SJSA1 (cell line): Measurements from ENCODE around the gene BBS10. TPM values are rescaled to one million over a fixed set of nuclear protein-coding genes. Genes with fewer than 3 reads are reported as not detected.
"Not testable (repeated sequence)": the region's sequence is repeated elsewhere in the genome, so short reads cannot be mapped to it uniquely, and the experiment has no call there.

ENCODE experiments used
- DNase-seq, 2 experiments: peaks; one replicate each; pipeline ENCODE4 v3.0.0-alpha.2; 2015 to 2020; ENCODE audit warnings: low spot score in 2 of 2, low read depth in 1 of 2
- H3K27ac ChIP-seq: fragments of 250-450 bp; sonication (Bioruptor Pico); 2 replicates; pipeline ENCODE4 v1.5.1; 2020; ENCODE audit warnings: mild to moderate bottlenecking, moderate library complexity
- H3K27me3 ChIP-seq: fragments of 250-450 bp; sonication (Bioruptor Pico); replicated peaks from 2 replicates; pipeline ENCODE4 v1.5.1; 2020; ENCODE audit warnings: mild to moderate bottlenecking, moderate library complexity
- H3K36me3 ChIP-seq: fragments of 250-450 bp; sonication (Bioruptor Pico); 2 replicates; pipeline ENCODE4 v1.5.1; 2020; ENCODE audit warnings: mild to moderate bottlenecking
- H3K4me1 ChIP-seq: fragments of 250-450 bp; sonication (Bioruptor Pico); replicated peaks from 2 replicates; pipeline ENCODE4 v1.6.1; 2021; ENCODE audit warnings: mild to moderate bottlenecking
- H3K4me3 ChIP-seq: fragments of 250-450 bp; sonication (Bioruptor Pico); 2 replicates; pipeline ENCODE4 v1.5.1; 2020; ENCODE audit warnings: mild to moderate bottlenecking
- H3K9me3 ChIP-seq: fragments of 250-450 bp; sonication (Bioruptor Pico); replicated peaks from 2 replicates; pipeline ENCODE4 v1.5.1; 2020; ENCODE audit warnings: mild to moderate bottlenecking
- total RNA-seq: library from RNA; depleted of rRNA; stranded (reverse); fragments of >200 nt; shearing (Covaris generic); gene quantifications from 2 replicates; pipeline ENCODE4 v1.2.3, GENCODE V29; 2014; rRNA removed

BBS10 gene
- total RNA-seq: 9.7 and 17.3 TPM in 2 replicates

DNA sequence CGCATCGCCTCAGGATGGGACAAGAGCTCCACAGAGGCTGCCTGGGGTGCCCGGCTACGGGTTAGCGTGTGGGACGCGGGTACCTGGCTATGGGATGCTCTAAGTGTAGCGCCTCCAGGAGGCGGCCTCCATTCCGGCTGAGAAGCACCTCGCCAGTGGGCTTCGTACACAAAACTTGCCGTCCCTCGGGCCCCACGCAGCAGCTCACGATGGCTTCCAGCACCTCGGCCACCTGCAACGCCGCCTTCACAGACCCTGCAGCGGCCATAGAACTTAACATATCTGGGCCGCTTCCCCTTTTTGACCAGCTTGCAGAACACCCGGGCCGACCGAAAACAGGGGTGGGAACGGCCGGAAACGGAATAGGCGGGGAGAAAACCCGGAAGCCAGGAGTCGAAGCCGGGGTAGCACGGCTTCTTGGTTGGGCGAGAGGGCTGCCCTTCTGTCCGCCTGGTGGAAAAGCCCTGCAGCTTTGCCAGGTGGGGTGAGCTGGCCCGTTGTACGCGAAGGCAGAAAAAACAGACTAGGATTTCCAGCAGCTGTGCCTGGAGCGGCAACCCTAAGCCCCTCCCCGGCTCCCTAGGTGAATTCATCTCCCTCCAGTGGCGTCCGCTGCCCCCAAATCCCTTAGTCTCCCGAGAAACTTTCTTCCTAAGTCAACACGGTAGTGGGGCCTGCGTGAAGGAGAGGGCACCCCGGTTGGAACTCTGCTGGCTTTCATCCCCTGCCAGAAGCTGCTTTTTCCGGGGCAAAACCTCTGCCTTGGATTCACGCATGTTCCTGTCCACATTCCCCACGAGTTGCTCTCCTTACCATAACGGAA is at the start of gene BBS10:
TSS of gene BBS10 (minus strand) at position 337 of the 823 bp plus-strand sequence. CDS start at position 280, 57 bp downstream.
- Histone ChIP-seq H3K27ac (peak within 1 kb of the TSS; percentile 33), H3K4me1 (peaks cover 26% of the 10 kb centered on the region), H3K9me3 (no peaks in the 10 kb centered on the region), H3K36me3 (0 out of 2 replicates have a peak, but pooled peaks cover 5% of the 10 kb centered on the region), H3K4me3 (peak within 1 kb of the TSS; percentile 62), H3K27me3 (no peaks in the 10 kb centered on the region)
- peak; percentile 90 to 92 for DNase-seq

DNA sequence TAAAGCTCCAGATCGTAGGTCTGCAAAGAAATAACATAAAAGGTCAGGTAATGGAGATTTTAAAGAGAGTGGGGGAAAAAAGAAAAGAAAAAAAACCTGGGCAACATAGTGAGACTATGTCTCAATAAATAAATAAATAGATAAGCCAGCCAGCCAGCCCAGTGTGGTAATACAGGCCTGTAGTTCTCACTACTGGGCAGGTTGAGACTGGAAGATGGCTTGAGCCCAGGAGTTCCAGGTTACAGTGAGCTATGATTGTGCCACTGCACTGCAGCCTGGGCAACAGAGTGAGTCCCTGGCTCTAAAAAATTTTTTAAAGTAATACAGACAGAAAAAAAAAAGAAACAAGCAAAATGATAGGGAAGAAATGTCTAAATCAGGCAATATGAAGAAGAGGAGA is 43.2 kb upstream of the BBS10 start:
- Histone ChIP-seq H3K27me3 (no peaks in the 10 kb centered on the region), H3K9me3 (no peaks in the 10 kb centered on the region), H3K27ac (no peak overlapping the region), H3K4me1 (no peaks in the 10 kb centered on the region), H3K4me3 (no peak overlapping the region), H3K36me3 (peaks cover 8% of the 10 kb centered on the region; the same call in 1 of the 2 replicates)
- DNase-seq: no peak

DNA sequence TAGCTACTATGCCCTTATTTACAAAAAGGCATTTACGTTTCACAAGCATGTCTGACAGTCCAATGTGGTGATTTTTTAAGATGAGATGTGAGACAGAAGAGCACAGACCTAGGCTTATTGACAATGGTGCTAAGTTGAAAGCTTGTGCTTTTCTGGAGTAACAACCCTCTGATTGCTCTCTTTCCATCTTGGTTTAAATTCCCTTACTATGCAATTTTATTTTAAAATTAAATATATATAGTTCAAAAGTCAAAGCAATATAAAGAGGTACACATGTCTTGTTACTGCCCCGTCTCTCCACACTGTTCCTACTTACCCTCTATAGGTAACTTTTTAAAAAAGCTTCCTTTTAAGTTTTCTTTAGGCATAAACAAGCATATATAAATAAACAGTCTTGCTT is 39.4 kb upstream of the BBS10 start:
- Histone ChIP-seq H3K4me1 (no peaks in the 10 kb centered on the region), H3K4me3 (no peak overlapping the region), H3K27ac (no peak overlapping the region), H3K36me3 (peaks cover 11% of the 10 kb centered on the region; the same call in 1 of the 2 replicates), H3K27me3 (no peaks in the 10 kb centered on the region), H3K9me3 (no peaks in the 10 kb centered on the region)
- no peak for DNase-seq

DNA sequence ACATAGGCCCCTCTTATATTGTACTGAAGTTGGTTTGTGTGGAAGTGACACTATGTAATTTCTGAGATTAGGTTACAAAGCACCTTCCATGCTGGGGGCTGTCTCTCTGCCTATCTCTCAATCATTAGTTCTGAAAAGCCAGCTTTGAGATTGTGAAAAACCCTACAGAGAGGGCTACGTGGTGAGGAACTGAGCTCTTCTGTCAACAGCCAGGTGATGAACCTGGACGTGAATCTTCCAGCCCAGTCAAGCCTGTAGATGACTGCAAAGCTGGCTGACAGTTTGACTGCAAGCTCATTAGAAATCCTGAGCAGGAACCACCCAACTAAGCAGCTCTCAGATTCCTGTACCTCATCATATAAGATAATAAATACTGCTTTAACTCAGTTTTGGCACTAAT is 36.3 kb upstream of the BBS10 start:
- DNase-seq: no peak
- Histone ChIP-seq H3K4me1 (no peaks in the 10 kb centered on the region), H3K4me3 (no peak overlapping the region), H3K27ac (no peak overlapping the region), H3K36me3 (peaks cover 9% of the 10 kb centered on the region; the same call in 1 of the 2 replicates), H3K9me3 (no peaks in the 10 kb centered on the region), H3K27me3 (no peaks in the 10 kb centered on the region)

DNA sequence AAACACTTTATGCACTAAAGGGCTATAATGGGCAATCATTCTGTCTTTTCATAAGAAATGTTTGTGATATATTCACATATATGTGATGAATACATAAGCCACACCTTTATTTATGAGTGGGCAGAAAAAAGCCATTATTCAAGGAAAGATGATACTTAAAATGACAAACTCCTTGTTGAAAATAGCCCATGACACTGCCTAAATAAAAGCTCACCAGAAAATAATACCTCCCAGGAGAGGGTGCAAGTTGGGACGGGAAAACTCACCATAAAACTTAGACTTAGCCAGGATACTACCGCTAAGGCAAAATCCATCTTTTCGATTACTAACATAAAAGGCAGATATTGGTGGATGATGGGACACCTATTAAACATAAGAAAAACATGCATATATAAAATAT is 35.8 kb upstream of the BBS10 start:
- no peaks in the 10 kb centered on the region for H3K9me3 ChIP-seq
- H3K4me1 ChIP-seq: no peaks in the 10 kb centered on the region
- DNase-seq: no peak
- no peak overlapping the region for H3K27ac ChIP-seq
- 0 out of 2 replicates have a peak, but pooled peaks cover 3% of the 10 kb centered on the region for H3K36me3 ChIP-seq
- H3K27me3 ChIP-seq: no peaks in the 10 kb centered on the region
- no peak overlapping the region for H3K4me3 ChIP-seq

DNA sequence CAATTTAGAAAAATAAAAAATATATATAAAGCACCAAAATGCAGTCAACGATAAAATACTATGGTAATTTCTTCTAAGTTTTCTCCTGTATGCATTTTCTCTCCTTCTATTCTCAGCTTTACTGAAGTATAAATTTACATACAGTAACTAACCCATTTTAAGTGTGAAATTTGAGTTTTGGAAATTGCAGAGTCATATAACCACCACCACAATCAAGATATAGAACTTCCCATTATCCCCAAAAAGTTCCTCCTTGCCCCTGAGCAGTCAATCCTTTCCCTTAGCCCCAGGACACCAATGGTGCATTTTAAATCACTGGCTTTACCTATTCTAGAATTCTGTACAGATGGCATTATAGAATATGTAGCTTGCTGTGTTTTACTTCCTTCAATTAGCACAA is 31.0 kb upstream of the BBS10 start:
- Histone ChIP-seq H3K4me1 (no peaks in the 10 kb centered on the region), H3K4me3 (no peak overlapping the region), H3K27ac (no peak overlapping the region), H3K27me3 (no peaks in the 10 kb centered on the region), H3K36me3 (peaks cover 23% of the 10 kb centered on the region), H3K9me3 (no peaks in the 10 kb centered on the region)
- DNase-seq: no peak

DNA sequence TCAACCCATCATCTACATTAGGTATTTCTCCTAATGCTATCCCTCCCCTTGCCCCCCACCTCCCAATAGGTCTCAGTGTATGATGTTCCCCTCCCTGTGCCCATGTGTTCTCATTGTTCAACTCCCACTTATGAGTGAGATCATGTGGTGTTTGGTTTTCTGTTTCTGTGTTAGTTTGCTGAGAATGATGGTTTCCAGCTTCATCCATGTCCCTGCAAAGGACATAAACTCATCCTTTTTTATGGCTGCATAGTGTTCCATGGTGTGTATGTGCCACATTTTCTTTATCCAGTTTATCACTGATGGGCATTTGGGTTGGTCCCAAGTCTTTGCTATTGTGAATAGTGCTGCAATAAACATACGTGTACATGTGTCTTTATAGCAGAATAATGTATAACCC is 28.7 kb upstream of the BBS10 start:
- not testable (repeated sequence) for H3K27me3 ChIP-seq, DNase-seq, H3K4me1 ChIP-seq, H3K27ac ChIP-seq, H3K4me3 ChIP-seq, H3K9me3 ChIP-seq
- peaks cover 21% of the 10 kb centered on the region for H3K36me3 ChIP-seq

DNA sequence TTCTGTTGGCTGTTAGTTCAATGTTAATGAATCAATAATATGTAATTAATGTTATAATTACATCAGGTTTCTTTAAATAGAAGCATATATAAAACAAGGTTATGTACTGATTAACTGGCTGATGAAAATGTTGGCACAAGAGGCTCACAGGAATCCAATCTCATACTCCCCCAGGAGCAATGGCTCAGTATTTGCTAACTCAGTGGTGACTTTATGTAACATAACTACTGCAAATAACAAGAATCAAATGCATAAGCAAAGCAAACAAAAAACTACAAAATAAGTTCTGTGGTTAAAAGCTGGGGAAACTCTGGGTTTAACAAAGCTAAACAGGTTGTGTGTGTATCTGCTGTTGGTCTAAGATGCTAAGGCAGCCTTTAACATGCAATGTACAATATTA is 27.7 kb upstream of the BBS10 start:
- Histone ChIP-seq H3K36me3 (peaks cover 21% of the 10 kb centered on the region), H3K27me3 (no peaks in the 10 kb centered on the region), H3K27ac (no peak overlapping the region), H3K9me3 (no peaks in the 10 kb centered on the region), H3K4me1 (no peaks in the 10 kb centered on the region), H3K4me3 (no peak overlapping the region)
- DNase-seq: no peak

DNA sequence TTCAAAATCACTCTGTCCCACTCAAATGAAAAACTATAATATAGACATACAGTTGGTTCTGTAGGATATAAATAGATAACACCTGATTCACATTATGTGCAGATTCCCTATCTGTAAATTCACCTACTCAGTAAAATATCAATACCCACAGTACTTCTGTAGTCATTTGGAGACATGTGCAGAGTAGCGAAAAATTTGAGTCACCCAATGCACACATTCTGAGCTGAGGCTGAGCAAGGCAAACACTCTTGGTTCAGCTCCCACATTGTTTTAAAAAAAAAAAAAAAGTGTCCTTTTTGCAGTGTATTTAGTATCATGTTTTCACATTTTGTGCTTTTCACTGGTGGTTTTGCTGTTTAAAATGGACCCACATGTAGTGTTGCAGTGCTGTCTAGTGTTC is 27.3 kb upstream of the BBS10 start:
- Histone ChIP-seq H3K4me1 (no peaks in the 10 kb centered on the region), H3K27ac (no peak overlapping the region), H3K4me3 (no peak overlapping the region), H3K27me3 (no peaks in the 10 kb centered on the region), H3K36me3 (peaks cover 21% of the 10 kb centered on the region), H3K9me3 (no peaks in the 10 kb centered on the region)
- DNase-seq: no peak

DNA sequence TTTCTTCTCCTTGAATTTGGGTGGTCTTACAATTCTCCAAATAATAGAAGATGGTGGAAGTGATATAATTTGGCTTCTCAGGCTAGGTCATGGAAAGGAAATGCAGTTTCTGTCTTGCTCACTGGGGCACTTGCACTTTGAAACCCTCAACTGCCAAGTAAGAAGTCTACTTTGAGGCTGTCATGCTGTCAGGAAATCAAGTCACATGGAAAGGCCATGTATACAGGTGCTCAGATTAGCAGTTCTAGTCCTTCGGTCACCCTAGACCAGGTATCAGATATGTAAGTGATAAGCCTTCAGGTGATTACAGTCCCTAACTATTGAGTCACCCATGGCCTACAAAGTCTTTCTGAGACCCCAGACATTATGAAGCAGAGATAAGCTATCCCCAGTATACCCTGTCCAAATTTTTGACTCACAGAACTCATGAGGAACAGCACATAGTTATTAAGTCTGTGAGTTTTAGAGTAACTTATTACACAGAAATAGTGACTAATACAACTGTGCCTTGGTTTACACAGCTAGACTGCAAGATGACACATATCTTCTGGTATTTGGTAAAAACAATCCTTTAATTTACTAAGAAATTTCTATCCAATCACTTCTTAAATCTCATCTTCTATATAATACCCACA is 26.3 kb upstream of the BBS10 start:
- no peaks in the 10 kb centered on the region for H3K9me3 ChIP-seq
- DNase-seq: no peak
- no peak overlapping the region for H3K4me3 ChIP-seq
- H3K27me3 ChIP-seq: no peaks in the 10 kb centered on the region
- no peaks in the 10 kb centered on the region for H3K4me1 ChIP-seq
- no peak overlapping the region for H3K27ac ChIP-seq
- peaks cover 26% of the 10 kb centered on the region for H3K36me3 ChIP-seq

DNA sequence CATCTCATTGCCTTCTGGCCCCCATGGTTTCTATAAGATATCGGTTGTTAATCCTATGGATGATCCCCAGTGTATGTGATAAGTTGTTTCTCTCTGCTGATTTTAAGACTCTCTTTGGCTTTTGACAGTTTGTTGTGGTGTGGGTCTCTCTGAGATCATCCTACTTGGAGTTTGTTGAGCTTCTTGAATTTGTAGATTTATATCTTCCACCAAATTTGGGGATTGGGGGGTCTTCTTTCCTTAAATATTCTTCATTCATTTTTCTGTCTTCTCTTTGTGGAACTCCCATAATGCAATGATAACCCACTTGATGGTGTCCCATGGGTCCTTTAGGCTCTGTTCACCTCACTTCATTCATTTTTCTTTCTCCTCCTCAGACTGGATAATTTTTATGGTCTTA is 20.0 kb upstream of the BBS10 start:
- no peaks in the 10 kb centered on the region for H3K9me3 ChIP-seq
- no peaks in the 10 kb centered on the region for H3K27me3 ChIP-seq
- no peak overlapping the region for H3K27ac ChIP-seq
- no peak overlapping the region for H3K4me3 ChIP-seq
- H3K36me3 ChIP-seq: peaks cover 43% of the 10 kb centered on the region
- DNase-seq: no peak
- no peaks in the 10 kb centered on the region for H3K4me1 ChIP-seq

DNA sequence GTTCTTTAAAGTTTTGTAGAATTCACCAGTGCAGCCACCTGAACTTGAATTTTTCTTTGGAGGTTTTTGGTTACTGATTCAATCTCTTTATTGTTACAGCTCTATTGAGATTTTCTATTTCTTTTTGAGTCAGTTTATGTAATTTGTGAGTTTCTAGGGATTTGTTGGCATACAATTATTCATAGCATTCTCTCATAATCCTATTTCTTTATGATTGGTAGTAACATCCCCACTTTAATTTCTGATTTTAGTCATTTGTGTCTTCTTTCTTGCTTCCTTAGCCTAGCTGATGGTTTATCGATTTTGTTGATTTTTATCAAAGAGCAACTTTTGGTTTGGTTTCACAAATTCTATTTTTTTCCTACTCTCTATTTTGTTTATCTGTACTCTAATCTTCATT is 17.9 kb upstream of the BBS10 start:
- Histone ChIP-seq H3K4me3 (no peak overlapping the region), H3K9me3 (no peaks in the 10 kb centered on the region), H3K4me1 (no peaks in the 10 kb centered on the region), H3K27ac (no peak overlapping the region), H3K36me3 (peaks cover 43% of the 10 kb centered on the region), H3K27me3 (no peaks in the 10 kb centered on the region)
- DNase-seq: no peak

DNA sequence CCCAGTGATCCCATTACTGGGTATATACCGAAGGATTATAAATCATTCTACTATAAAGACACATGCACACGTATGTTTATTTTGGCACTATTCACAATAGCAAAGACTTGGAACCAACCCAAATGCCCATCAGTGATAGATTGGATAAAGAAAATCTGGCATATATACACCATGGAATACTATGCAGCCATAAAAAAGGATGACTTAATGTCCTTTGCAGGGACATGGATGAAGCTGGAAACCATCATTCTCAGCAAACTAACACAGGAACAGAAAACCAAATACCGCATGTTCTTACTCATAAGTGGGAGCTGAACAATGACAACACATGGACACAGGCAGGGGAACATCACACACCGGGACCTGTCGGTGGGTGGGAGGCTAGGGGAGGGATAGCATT is 15.9 kb upstream of the BBS10 start:
- H3K9me3 ChIP-seq, H3K27ac ChIP-seq, H3K4me3 ChIP-seq, DNase-seq, H3K27me3 ChIP-seq, H3K4me1 ChIP-seq: not testable (repeated sequence)
- H3K36me3 ChIP-seq: peaks cover 36% of the 10 kb centered on the region

DNA sequence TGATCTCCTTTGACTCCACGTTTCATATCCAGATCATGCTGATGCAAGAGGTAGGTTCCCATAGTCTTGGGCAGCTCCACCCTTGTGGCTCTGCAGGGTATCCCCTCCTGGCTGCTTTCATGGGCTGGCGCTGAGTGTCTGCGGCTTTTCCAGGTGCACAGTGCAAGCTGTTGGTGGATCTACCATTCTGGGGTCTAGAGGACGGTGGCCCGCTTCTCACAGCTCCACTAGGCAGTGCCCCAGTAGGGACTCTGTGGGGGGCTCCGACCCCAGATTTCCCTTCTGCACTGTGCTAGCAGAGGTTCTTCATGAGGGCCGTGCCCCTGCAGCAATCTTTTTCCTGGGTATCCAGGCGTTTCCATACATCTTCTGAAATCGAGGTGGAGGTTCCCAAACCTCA is 12.1 kb upstream of the BBS10 start:
- Histone ChIP-seq H3K9me3 (no peaks in the 10 kb centered on the region), H3K4me1 (no peaks in the 10 kb centered on the region), H3K27me3 (no peaks in the 10 kb centered on the region), H3K4me3 (no peak overlapping the region), H3K36me3 (peaks cover 18% of the 10 kb centered on the region; the same call in 1 of the 2 replicates), H3K27ac (no peak overlapping the region)
- no peak for DNase-seq
